NCI-H2107 treated with DMSO at 0.1 percent for 48 hours (cell line): Measurements from ENCODE around the gene ANAPC10.
A peak's percentile ranks its signal among the peaks of the same experiment; 100 is the strongest.
"Not testable (repeated sequence)": the region's sequence is repeated elsewhere in the genome, so short reads cannot be mapped to it uniquely, and the experiment has no call there.

ENCODE experiments used
- DNase-seq: peaks from one replicate; lab custom pipeline; 2025; ENCODE audit not compliant: unreplicated experiment; lab: John Stamatoyannopoulos, UW

Gene ANAPC10

DNA sequence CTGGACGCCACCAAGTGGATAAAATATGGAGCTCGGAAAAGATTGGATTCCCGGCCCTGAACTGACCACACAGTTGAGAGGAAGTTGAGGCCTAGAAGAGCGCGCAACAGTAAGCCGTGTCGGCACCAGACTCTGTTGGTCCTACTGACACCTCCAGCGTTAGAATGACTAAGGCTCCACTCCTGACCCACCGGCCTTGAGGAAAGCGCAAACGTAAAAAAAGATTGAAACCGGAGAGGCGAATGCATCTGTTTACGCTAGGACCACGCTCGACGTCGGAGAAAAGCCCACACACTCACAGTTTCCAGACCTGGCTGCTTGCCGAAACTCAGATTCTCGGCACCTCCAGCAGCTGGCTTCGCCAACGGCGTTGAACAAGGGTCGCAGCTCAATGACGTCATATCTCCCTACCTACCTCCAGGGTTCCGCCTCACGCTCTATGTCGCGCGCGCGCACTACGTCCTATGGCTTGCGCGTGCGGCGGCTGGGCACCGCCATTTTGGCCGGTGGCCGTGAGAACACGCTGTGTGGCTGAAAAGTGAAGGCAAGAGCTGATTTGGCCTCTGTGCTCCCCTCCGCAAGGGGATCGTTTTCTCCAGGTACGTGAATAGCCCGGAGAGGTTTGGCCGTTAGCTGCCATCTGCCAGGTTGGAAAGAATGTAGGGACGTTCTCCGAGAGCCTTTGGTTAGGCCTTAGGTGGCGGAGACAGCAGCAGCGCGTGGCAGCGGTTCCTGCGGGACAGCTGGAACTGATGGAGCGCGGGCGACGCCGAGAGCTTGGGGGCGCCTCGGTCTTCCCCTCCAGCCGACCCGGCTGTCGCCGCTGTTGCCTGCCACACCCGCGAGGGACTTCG, at the start of gene ANAPC10, which contains the start of gene ABCE1:
Gene ANAPC10 (minus strand): TSS at position 376 of the 854 bp plus-strand sequence. CDS start 2,097 bp downstream, outside the sequence.
Gene ABCE1 (plus strand): TSS at position 491 of the 854 bp plus-strand sequence. CDS start 6,102 bp downstream, outside the sequence.
- peak; percentile 80 for DNase-seq

GRCh38 chr4:145136219-145136618, 38.2 kb upstream of the ANAPC10 start:
- DNase-seq: not testable (repeated sequence)

- DNase-seq: no peak
Observed at GRCh38 chr4:145132511-145133098, 34.6 kb upstream of the ANAPC10 start.

- no peak for DNase-seq
Observed at GRCh38 chr4:145131848-145132247, 33.9 kb upstream of the ANAPC10 start.

- no peak for DNase-seq
Observed at GRCh38 chr4:145130788-145131399, 32.9 kb upstream of the ANAPC10 start.

- no peak for DNase-seq
Observed at GRCh38 chr4:145130130-145130529, 32.1 kb upstream of the ANAPC10 start.

DNA sequence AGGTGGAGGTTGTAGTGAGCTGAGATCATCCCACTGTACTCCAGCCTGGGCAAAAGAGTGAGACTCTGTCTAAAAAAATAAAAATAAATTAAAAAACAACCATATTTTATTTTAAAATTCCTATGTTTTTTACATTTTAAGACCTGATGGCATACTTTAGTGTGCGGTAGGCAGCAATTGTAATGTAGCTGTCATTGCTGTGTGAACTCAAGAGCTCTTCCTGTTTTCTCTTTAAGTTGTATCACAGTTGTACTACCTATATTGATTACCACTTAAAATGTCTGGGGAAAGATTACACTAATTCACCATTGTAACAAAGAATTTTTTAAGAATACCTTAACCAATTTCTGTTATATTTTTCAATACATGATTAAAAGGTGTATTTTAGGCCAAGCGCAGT, 27.4 kb upstream of the ANAPC10 start:
- DNase-seq: no peak

DNA sequence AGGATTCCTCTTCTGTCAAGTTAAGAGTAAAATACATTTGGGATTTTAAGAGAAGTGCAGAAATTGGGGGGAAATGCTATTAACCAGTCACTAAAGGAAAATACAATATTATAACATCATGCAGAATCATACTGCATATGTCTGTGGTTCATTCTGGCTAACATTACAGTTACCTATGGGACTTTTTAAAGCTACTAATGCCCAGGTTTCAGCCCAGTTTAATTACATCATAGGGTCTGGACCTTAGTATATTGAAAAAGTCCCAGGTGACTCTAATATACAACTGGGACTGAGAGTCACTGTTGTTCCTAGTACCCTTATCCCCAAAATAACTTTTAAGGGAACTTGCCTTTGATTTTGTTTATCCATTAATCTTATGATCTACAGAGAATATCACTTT, 10.1 kb upstream of the ANAPC10 start:
- no peak for DNase-seq

- DNase-seq: no peak
Observed at GRCh38 chr4:145107126-145107525, 9.1 kb upstream of the ANAPC10 start.

DNA sequence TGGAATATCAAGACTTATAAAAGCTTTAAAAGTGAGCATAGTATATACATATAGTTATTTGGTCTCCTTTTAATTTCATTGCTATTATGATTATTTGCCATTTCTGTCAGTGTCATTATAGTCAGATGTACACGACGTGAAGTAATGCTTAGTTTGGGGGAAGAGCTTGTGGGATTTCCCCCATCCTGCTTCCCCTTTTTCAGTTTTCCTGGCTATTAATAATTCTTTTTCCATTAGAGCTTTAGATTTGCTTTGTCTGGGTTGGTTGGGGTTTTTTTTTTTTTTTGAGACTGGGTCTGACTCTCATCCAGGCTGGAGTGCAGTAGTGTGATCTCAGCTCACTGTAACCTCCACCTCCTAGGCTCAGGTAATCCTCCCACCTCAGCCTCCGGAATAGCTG, 5.5 kb upstream of the ANAPC10 start:
- no peak for DNase-seq

DNA sequence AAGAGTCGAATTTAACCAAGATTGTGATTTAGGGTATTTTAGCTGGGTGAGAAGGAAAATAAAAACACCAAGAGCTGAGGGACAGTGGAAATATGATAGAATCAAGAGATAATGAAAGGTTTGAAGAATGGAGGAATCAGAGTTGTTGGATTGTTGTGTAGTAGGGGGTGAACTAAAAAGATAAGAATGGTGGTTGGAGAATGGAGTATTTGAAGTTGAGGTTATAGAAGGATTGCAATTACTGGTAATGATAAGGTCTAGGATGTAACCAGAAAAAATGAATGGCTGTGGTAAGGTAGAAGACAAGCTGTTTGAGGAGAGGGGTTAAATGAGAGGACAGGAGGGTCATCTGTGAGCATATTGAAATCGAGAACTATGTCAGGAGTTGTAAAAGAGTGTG, 4.6 kb upstream of the ANAPC10 start:
- no peak for DNase-seq

DNA sequence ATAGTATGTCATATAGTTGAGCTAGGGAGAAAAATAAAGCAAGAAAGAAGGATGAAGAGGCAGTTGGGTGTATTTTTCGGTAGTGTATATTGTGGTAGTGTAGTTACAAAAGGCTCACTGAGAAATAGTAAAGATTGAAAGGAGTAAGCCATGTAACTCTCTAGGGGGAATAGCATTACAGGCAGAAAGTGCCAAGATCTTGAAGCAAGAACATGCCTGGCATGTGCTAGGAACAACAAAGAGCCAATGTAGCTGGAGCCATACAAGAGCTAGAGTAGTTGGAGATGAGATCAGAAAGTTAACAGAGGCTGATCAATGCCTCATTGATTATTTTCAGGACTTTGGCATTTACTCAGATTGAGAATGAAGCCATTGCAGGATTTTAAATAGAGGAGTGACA, 3.1 kb upstream of the ANAPC10 start:
- no peak for DNase-seq

GRCh38 chr4:145099653-145100052, 1.7 kb upstream of the ANAPC10 start:
- no peak for DNase-seq

GRCh38 chr4:145098675-145099037, 660 bp upstream of the ANAPC10 start:
- DNase-seq: no peak

DNA sequence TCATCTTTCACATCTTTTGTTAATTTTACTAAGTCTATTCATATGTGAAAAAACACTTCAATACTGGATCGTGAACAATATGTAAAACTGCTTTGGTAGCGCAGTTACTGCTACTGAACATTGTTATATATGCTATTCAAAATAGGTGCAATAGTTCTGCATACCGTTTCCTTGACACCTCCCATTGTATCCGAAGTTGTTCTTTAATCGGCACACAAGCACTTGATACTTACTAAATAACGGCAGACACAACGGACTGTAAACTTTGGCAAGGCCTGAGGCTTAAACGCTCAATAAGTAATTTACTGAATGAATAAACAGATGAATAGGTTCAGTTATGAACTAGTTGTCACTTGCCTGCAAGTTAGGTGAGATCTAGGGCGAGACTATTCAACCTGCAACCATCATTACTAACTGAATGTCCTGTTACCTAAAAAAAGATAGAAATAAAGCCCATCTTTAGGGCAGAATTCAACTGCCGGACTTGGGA, 620 bp downstream of the ANAPC10 start:
- DNase-seq: no peak

DNA sequence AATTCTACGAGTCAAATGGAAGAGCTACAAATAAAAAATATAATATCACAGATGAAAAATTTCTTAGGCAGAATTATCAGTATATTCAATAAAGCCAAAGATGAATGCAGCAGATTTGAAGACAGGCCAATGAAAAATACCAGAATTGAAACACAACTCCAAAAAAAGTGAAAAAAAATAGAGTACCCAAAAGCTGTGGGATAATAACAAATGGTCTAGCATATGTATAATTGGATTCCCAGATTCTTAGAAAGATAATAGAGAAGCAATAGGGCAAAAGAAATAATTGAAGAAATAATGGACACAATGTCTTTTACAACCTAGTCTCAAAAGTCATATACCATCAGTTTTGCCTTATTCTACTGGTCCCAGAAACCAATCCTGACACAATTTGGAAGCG, 4.4 kb downstream of the ANAPC10 start:
- DNase-seq: no peak

DNA sequence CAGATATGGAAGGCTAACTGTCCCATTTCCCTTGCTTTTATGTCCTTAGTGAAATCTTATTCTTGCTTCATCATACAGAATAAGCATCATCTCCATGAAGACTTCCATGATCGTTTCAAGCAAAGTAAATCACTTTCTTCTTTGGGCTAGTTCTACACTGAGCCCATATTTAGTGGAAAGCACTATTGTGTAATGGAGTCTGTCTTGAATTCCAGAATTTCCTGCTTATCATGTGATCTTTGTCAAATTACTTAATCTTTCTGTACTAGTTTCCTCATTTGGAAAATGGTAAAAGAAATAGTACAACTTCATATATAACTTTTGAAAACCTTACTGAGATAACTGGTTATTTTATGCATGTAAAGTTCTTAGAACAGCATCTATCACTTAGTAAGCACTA, 7.6 kb downstream of the ANAPC10 start:
- no peak for DNase-seq

GRCh38 chr4:145083891-145084605, 13.9 kb downstream of the ANAPC10 start:
- no peak for DNase-seq

DNA sequence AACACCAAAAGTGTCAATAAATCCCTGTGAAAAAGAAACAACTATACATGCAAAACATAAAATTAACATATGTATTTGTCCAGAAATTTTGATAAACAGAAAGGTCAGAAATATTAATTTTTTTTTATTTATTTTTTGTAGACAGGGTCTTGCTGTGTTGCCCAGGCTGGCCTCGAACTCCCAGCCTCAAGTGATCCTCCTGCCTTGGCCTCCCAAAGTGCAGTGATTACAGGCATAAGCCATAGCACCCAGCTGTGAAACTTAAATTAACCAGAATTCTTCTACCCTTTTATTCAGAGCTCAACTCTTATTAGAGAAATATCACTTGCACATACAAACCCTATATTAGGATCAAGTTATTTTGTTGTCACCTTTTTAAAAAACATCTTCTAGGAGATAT, 16.2 kb downstream of the ANAPC10 start:
- no peak for DNase-seq

GRCh38 chr4:145076469-145076855, 21.5 kb downstream of the ANAPC10 start:
- no peak for DNase-seq

DNA sequence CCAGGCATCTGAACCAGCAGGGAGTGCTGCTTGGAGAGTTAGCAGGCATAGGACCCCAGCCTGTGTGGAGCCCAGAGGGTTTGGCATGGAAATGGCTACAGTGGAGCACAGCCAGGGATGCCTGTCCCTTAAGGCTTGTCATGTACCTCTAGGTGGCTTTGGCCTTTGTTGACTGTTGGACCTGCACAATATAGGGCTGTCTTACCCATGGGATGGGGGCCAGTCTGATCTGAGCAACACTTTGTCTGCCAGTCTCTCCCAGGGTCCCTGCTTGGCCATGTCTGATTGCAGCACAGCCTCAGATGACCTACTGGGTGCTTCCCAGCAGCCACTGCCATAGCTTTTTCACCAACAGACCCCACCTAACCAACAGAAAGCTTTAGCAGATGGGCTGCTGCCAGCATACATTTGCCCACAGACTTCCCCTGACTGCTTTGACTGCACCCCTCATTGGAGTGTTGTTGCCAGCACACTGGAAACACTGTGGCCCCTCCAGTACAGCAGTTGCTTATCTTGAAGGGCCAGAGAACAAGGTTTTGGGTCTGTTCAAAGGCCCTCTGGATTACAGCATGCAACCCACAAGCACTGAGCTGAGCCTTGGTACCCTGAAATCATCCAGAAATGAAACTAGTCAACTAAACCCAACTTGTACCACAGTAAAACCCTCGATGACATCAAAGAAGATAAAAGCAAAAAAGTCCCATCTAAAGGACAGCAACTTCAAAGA, 22.1 kb downstream of the ANAPC10 start:
- no peak for DNase-seq
